Measurements from ENCODE around the gene LY9. TPM values are rescaled to one million over a fixed set of nuclear protein-coding genes. Genes with fewer than 3 reads are reported as not detected.

The LY9 gene
- total RNA-seq, 1 experiment from 2014 or later, result not detected

GRCh38 chr1:160844447-160845232 lies 48.7 kb downstream of the LY9 start:
- Histone ChIP-seq H2AFZ (ENCODE audit: low read length) (no peak overlapping the region), H3K4me1 (ENCODE audit: insufficient read depth, low read length) (no peaks in the 10 kb centered on the region), H3K18ac (ENCODE audit: insufficient read length, low read depth, low read length) (no peak overlapping the region), H2BK15ac (ENCODE audit: low read depth, low read length) (no peak overlapping the region), H4K8ac (replicated peaks; ENCODE audit: insufficient read length, low read depth, low read length) (no peak overlapping the region), H2AK5ac (ENCODE audit: insufficient read length, low read length) (no peak overlapping the region), H3K23ac (ENCODE audit: insufficient read length, low read depth, low read length) (no peak overlapping the region), H3K79me2 (ENCODE audit: insufficient read depth, low read length) (no peaks in the 10 kb centered on the region), H2BK20ac (ENCODE audit: low read depth, low read length, poor library complexity, severe bottlenecking) (no peak overlapping the region), H3K23me2 (ENCODE audit: insufficient read length, low read depth, low read length, poor library complexity, severe bottlenecking) (no peaks in the 10 kb centered on the region), H2BK120ac (ENCODE audit: low read depth, low read length, poor library complexity, severe bottlenecking) (no peak overlapping the region), H3K4me2 (ENCODE audit: insufficient read depth, insufficient read length, low read length) (no peak overlapping the region), H3T11ph (ENCODE audit: low read length) (no peak overlapping the region), H4K20me1 (ENCODE audit: control insufficient read depth, insufficient read depth, insufficient read length) (no peaks in the 10 kb centered on the region), H3K9me3 (ENCODE audit: control insufficient read depth, low read depth, low read length) (no peaks in the 10 kb centered on the region), H4K5ac (ENCODE audit: insufficient read length, low read depth, low read length) (no peak overlapping the region), H3K14ac (ENCODE audit: insufficient read depth, low read length) (no peak overlapping the region), H3K56ac (ENCODE audit: insufficient read length, low read depth, low read length) (no peak overlapping the region), H4K91ac (ENCODE audit: insufficient read length, low read depth, low read length) (no peak overlapping the region), H3K4ac (ENCODE audit: low read depth, low read length) (no peak overlapping the region), H2BK5ac (ENCODE audit: insufficient read length, low read length) (no peak overlapping the region), H3K27me3 (ENCODE audit: insufficient read depth, low read length) (no peaks in the 10 kb centered on the region), H3K79me1 (ENCODE audit: insufficient read depth, low read depth, low read length, poor library complexity, severe bottlenecking) (no peaks in the 10 kb centered on the region), H3K9ac (ENCODE audit: extremely low read depth, insufficient read length, low read length) (no peak overlapping the region), H2BK12ac (ENCODE audit: insufficient read length, low read depth, low read length) (no peak overlapping the region), H3K27ac (ENCODE audit: insufficient read length, low read depth, low read length) (no peak overlapping the region)
- Mint-ChIP-seq H3K9me3 (no peaks in the 10 kb centered on the region; a peak in 1 of 5 replicates), H3K4me3 (no peak overlapping the region), H3K36me3 (ENCODE audit: insufficient read depth in 1 of 3, low read depth in 3 of 3) (no peaks in the 10 kb centered on the region), H3K27ac (no peak overlapping the region), H3K27me3 (ENCODE audit: low read depth) (no peaks in the 10 kb centered on the region), H3K4me1 (no peaks in the 10 kb centered on the region)
- TF ChIP-seq CTCF (conservative IDR thresholded peaks at IDR 0.05), result no peak
- no CpG with 5 or more reads among the region's 12 CpGs for WGBS (ENCODE audit: extremely low coverage, insufficient read length, low lambda C conversion rate)
- DNase-seq, result no peak
